Calu3 (cell line): Measurements from ENCODE around the gene GNAS. TPM values are rescaled to one million over a fixed set of nuclear protein-coding genes. Genes with fewer than 3 reads are reported as not detected.
"Not testable (repeated sequence)": the region's sequence is repeated elsewhere in the genome, so short reads cannot be mapped to it uniquely, and the experiment has no call there.

ENCODE experiments used
- BruUV-seq: library from RNA; stranded (reverse); fragments of 400-500 nt; replicated peaks from 2 replicates; lab custom pipeline; 2021; lab: Mats Ljungman, UMichigan
- CTCF ChIA-PET: fragments of 300-600 bp; sonication (Branson Sonifier 250); formaldehyde crosslinking; loops from one replicate; lab custom pipeline; 2022; ENCODE audit warnings: antibody characterized with exemption; lab: Charles Lee
- DNase-seq: peaks from one replicate; pipeline ENCODE4 v3.0.0; 2022
- H3K27ac Mint-ChIP-seq: one replicate; pipeline ENCODE4 v1.8.0; 2022; ENCODE audit warnings: mixed read lengths; ENCODE audit not compliant: unreplicated experiment
- H3K27me3 Mint-ChIP-seq: one replicate; pipeline ENCODE4 v1.8.0; 2022; ENCODE audit warnings: mixed read lengths; ENCODE audit not compliant: unreplicated experiment
- H3K36me3 Mint-ChIP-seq: one replicate; pipeline ENCODE4 v1.8.0; 2022; ENCODE audit warnings: mild to moderate bottlenecking, moderate library complexity, mixed read lengths; ENCODE audit not compliant: insufficient read depth, unreplicated experiment
- H3K4me1 Mint-ChIP-seq: one replicate; pipeline ENCODE4 v1.8.0; 2022; ENCODE audit warnings: mild to moderate bottlenecking, low read depth, mixed read lengths; ENCODE audit not compliant: unreplicated experiment
- H3K4me3 Mint-ChIP-seq: one replicate; pipeline ENCODE4 v1.8.0; 2022; ENCODE audit warnings: mild to moderate bottlenecking, low read depth, moderate library complexity, mixed read lengths; ENCODE audit not compliant: unreplicated experiment
- H3K9me3 Mint-ChIP-seq: one replicate; pipeline ENCODE4 v1.8.0; 2022; ENCODE audit warnings: low read depth, mixed read lengths; ENCODE audit not compliant: unreplicated experiment
- CTCF ChIP-seq: fragments of 200-600 bp; IDR thresholded peaks from one replicate; pipeline ENCODE4 v1.8.0; 2022; ENCODE audit warnings: antibody characterized with exemption; ENCODE audit not compliant: unreplicated experiment
- intact Hi-C: fragments of 100-400 bp; cut with micrococcal nuclease; formaldehyde crosslinking; loops from one replicate; pipeline ENCODE4 v1.10.0; 2022; ENCODE audit not compliant: unreplicated experiment
- total RNA-seq: library from RNA; stranded (reverse); gene quantifications from 2 replicates; pipeline ENCODE4 v1.2.3, GENCODE V29; 2022

Gene GNAS
- total RNA-seq, 1 experiment from 2014 or later, result 1,410 TPM

GRCh38 chr20:58945965-58946631 is 93.6 kb downstream of the GNAS start:
- CTCF ChIA-PET, result interaction anchor here (0.6 kb wide), 1 partner anchor 9 kb away, joined by 4 read pairs; no protein-coding TSS in a partner anchor
- no TSS peak for BruUV-seq
- no peaks in the 10 kb centered on the region for H3K27me3 Mint-ChIP-seq
- DNase-seq, result no peak
- H3K4me3 Mint-ChIP-seq, result no peak overlapping the region
- intact Hi-C loops, result no loop called here
- no peak overlapping the region for H3K27ac Mint-ChIP-seq
- H3K4me1 Mint-ChIP-seq, result peaks cover 15% of the 10 kb centered on the region
- no peaks in the 10 kb centered on the region for H3K9me3 Mint-ChIP-seq
- no peak for TF ChIP-seq CTCF
- peaks cover 10% of the 10 kb centered on the region for H3K36me3 Mint-ChIP-seq

DNA sequence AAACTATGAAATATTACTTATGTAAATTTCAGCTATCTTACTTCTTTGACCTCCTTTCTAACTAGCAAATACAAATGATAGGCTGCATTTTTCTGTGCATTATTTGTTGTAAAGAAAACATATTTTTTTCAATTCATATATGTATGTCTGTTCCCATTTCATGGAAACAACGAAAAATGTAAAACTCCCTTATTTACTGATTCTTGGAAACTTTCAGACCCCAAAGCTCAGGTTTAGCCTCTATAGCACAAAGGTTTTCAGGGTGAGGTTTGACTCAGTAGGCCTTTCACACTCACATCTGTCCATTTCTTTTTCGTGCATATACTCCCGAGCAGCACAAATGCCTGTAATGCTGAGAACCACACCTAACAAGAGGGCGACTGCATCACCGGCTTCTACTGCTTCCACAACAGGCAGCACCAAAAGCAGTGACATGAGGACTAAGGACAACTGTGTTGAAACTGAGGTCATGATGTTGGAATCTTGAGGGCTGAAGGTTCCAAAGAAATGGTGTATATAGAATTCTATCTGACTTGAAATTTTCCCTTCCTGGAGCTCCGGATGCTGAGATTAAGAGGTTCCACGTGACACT is 95.4 kb downstream of the GNAS start:
- DNase-seq, H3K9me3 Mint-ChIP-seq, intact Hi-C loops, CTCF ChIA-PET, BruUV-seq, H3K27ac Mint-ChIP-seq, H3K4me3 Mint-ChIP-seq, H3K27me3 Mint-ChIP-seq, H3K36me3 Mint-ChIP-seq: not testable (repeated sequence)
- peaks cover 15% of the 10 kb centered on the region for H3K4me1 Mint-ChIP-seq

DNA sequence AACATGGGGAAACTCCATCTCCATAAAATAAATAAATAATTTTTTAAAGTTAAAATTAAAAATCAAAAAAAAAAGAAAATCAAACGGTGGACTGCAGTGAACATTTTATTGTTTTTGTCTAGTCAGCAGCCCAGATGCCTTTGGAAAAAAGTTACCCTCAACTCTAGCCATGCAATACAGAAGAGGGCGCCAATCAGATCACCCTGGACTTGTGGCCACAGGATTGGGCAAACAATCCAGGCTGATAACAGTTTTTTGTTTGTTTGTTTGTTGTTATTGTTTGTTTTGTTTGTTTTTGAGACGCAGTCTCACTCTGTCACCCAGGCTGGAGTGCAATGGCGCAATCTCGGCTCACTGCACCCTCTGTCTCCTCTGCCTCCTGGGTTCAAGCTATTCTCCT is 98.1 kb downstream of the GNAS start:
- Mint-ChIP-seq H3K4me1 (no peaks in the 10 kb centered on the region), H3K27me3 (no peaks in the 10 kb centered on the region), H3K27ac (no peak overlapping the region), H3K36me3 (no peaks in the 10 kb centered on the region), H3K9me3 (no peaks in the 10 kb centered on the region), H3K4me3 (no peak overlapping the region)
- TF ChIP-seq CTCF, result no peak
- DNase-seq, result no peak
- no TSS peak for BruUV-seq
- intact Hi-C loops, result no loop called here
- CTCF ChIA-PET, result no interaction called here

DNA sequence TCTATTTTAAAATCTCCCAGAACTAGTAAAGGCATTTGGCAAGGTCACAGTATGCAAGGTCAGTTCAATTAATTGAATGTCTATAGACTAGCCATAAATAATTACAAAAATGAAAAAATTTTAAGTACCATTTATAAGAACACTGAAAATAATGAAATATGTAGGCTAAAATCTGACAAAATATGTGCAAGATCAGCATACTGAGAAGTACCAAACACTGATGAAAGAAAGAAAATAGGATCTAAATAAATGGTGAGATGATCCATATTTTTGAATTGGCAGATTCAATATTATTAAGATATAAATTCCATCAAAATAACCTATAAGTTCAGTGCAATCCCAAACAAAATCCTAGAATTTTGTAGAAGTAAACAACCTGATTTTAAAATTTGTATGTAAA is 100.5 kb downstream of the GNAS start:
- no peaks in the 10 kb centered on the region for H3K4me1 Mint-ChIP-seq
- H3K4me3 Mint-ChIP-seq, result no peak overlapping the region
- no peaks in the 10 kb centered on the region for H3K36me3 Mint-ChIP-seq
- no peak for TF ChIP-seq CTCF
- H3K27me3 Mint-ChIP-seq, result no peaks in the 10 kb centered on the region
- BruUV-seq, result no TSS peak
- CTCF ChIA-PET, result no interaction called here
- intact Hi-C loops, result no loop called here
- no peak for DNase-seq
- H3K27ac Mint-ChIP-seq, result no peak overlapping the region
- H3K9me3 Mint-ChIP-seq, result no peaks in the 10 kb centered on the region

- TF ChIP-seq CTCF, result no peak
- H3K4me1 Mint-ChIP-seq, result peaks cover 8% of the 10 kb centered on the region
- no peaks in the 10 kb centered on the region for H3K27me3 Mint-ChIP-seq
- intact Hi-C loops, result no loop called here
- H3K9me3 Mint-ChIP-seq, result no peaks in the 10 kb centered on the region
- CTCF ChIA-PET, result no interaction called here
- DNase-seq, result no peak
- no peak overlapping the region for H3K27ac Mint-ChIP-seq
- no peaks in the 10 kb centered on the region for H3K36me3 Mint-ChIP-seq
- H3K4me3 Mint-ChIP-seq, result no peak overlapping the region
- BruUV-seq, result no TSS peak
Observed at GRCh38 chr20:58956078-58956477, 103.6 kb downstream of the GNAS start.
